SIG-M5 treated with dmso at 0.1 percent for 504 hours (cell line): Measurements from ENCODE around the gene MATN1.

Experiments used
- DNase-seq: peaks from one replicate; lab custom pipeline; 2025; ENCODE audit not compliant: unreplicated experiment; lab: John Stamatoyannopoulos, UW

MATN1 gene

GRCh38 chr1:30684881-30685795 is 38.2 kb downstream of the MATN1 start:
- DNase-seq: no peak

- no peak for DNase-seq
Observed at GRCh38 chr1:30684259-30684658, 39.1 kb downstream of the MATN1 start.

DNA sequence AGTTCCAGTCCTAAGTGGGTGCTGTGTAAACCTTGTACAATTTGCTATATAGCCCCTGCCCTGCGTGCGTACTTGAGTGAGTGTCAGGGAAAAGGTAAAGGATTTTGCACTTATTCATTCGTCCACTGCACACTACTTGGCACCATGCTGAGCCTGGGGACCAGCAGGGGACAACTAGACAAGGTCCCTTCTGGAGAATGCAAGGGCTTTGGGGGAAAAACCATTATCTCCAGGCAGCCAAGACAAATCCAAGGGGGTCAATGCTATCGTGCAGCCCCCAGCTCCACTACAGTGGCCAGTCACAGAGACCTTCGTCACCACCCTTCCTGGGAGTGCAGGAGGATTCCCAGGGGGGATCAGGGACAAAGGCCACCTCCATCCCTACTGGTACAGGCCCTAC is 39.7 kb downstream of the MATN1 start:
- DNase-seq: no peak

DNA sequence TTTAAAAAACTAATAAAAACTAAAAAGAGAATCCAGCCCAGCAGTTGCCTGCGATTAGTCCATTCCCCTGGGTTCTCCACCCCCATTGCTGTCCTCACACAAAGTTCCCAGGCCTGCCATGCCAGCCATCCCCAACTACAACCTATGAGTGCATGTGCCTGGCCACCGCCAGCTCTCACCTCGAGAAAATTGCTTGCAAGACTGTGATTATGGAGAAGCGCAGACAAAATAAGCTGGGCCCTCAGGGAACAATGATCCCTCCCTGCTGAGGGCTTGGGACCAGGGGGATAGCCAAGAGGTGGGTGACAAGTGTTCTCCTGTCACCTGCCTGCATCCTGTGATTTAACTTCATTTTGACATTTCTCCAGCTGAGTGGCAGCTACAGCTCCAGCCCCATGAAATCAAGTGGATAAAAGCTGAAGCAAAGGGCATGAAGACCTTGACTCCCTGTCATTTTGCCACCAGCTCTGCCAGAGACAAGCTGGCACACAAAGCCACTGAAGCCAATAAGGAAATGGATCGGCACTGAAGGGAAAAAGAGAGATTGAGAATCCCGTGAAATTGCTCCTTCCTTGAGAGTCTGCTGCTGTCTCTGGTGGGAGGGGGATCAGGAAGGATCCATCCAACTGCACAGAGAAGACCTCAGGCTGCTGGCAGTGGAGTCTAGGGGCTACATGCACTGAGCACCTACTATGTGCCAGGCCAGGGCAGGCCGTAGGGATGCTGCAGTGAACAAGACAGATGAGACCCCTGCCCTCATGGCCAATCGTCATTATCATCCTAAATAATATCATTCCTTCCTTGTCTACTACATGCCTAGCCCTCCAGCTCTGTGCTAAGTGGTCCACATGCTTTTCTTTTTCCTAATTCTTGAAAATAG is 40.7 kb downstream of the MATN1 start:
- DNase-seq: no peak

- DNase-seq: no peak
Observed at GRCh38 chr1:30681782-30682181, 41.6 kb downstream of the MATN1 start.

- DNase-seq: no peak
Observed at GRCh38 chr1:30680879-30681278, 42.5 kb downstream of the MATN1 start.

- DNase-seq: no peak
Observed at GRCh38 chr1:30680429-30680828, 43.0 kb downstream of the MATN1 start.

DNA sequence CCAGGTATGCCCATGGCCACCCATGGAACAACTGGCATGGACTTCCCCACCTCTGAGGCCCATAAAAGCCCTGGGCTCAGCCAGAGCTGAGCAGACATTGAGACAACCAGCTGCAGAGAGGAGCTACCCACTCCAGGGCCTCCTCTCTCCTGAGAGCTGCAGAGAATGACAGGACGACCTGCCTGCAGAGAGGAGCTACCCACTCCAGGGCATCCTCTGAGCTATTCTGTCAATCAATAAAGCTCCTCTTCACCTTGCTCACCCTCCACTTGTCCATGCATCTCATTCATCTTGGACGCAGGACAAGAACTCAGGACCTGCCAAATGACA is 43.4 kb downstream of the MATN1 start:
- no peak for DNase-seq

GRCh38 chr1:30679201-30679975 is 44.0 kb downstream of the MATN1 start:
- no peak for DNase-seq

GRCh38 chr1:30678209-30678608 is 45.2 kb downstream of the MATN1 start:
- no peak for DNase-seq

DNA sequence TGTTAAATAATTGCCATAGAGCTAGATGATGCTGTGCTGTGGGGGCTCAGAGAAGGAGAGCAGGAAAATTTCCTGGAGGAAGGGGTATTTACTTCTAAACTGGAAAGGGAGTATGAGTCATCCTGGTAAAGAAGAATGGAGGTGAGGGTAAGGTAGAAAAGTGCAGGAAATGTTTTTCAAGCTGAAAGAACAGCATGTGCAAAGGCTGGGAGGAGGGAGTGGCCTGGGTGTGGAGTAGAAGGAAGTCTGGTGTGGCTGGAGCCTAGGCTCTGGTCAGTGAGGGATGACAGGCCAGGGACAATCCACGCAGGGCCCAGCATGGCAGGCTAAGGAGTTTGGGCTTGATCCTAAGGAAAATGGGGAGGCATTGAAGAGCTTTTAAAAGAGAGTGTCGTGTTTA is 45.9 kb downstream of the MATN1 start:
- DNase-seq: no peak

GRCh38 chr1:30675761-30676160 is 47.6 kb downstream of the MATN1 start:
- peak; percentile 52 for DNase-seq

DNA sequence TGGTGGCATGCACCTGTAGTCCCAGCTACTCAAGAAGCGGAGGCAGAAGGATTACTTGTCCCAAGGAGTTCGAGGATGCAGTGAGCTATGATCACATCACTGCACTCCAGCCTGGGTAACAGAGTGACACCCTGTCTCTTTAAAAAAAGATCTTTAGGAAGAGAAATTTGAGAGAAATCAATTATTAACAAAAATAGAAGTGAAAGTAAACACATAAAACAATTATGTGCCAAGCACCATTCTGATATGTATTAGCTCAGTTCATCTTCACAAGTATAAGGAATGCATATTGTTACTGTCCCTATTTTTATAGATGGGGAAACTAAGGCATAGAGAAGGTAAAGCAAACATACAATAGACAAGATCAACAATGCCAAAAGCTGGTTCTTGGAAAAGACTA is 48.1 kb downstream of the MATN1 start:
- no peak for DNase-seq

GRCh38 chr1:30673395-30673794 is 50.0 kb downstream of the MATN1 start:
- DNase-seq: no peak

GRCh38 chr1:30672661-30673060 is 50.7 kb downstream of the MATN1 start:
- DNase-seq: no peak

- DNase-seq: no peak
Observed at GRCh38 chr1:30670240-30671060, 52.9 kb downstream of the MATN1 start.

- DNase-seq: no peak
Observed at GRCh38 chr1:30668546-30669327, 54.6 kb downstream of the MATN1 start.

- no peak for DNase-seq
Observed at GRCh38 chr1:30668024-30668423, 55.4 kb downstream of the MATN1 start.

DNA sequence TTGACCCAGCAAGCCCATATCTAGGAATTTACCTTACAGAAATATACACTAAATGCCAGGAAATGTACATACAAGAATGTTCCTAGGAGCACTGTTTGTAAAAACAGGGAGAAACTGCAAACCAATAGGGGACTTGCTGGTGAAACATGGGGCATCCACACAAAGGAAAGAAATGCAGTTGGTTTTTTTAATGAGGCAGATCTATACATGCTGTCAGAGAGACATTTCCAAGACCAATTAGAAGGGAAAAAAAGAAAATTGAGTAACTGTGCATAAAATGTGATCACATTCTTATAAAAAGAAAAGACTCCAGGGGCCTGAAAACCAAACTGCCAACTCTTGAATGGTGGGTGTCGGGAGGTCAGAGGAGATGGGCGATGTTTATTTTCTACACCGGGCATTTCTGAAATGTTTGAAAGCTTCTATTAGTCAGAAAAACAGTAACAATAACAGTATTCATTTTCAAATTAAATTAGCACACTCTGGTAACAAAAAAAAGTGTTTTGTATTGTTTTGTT is 56.6 kb downstream of the MATN1 start:
- DNase-seq: no peak
